ENCODE data around the gene NRP1.
A peak's percentile ranks its signal among the peaks of the same experiment; 100 is the strongest.

Gene NRP1

GRCh38 chr10:33133557-33133956 is 200.9 kb downstream of the NRP1 start:
- Histone ChIP-seq H3K79me2 (no peaks in the 10 kb centered on the region), H3K4me2 (ENCODE audit: low read length) (no peak overlapping the region), H3K9me3 (ENCODE audit: control insufficient read depth, low read length) (no peaks in the 10 kb centered on the region), H3K4me1 (no peaks in the 10 kb centered on the region), H3K27me3 (ENCODE audit: control insufficient read depth, insufficient read depth, low read length) (no peaks in the 10 kb centered on the region), H3K27ac (no peak overlapping the region), H3K36me3 (ENCODE audit: control insufficient read depth, insufficient read depth, low read length) (no peaks in the 10 kb centered on the region), H3K9ac (no peak overlapping the region), H2AFZ (no peak overlapping the region), H3K4me3 (ENCODE audit: low read depth, low read length) (no peak overlapping the region)
- TF ChIP-seq, protein P1, sequence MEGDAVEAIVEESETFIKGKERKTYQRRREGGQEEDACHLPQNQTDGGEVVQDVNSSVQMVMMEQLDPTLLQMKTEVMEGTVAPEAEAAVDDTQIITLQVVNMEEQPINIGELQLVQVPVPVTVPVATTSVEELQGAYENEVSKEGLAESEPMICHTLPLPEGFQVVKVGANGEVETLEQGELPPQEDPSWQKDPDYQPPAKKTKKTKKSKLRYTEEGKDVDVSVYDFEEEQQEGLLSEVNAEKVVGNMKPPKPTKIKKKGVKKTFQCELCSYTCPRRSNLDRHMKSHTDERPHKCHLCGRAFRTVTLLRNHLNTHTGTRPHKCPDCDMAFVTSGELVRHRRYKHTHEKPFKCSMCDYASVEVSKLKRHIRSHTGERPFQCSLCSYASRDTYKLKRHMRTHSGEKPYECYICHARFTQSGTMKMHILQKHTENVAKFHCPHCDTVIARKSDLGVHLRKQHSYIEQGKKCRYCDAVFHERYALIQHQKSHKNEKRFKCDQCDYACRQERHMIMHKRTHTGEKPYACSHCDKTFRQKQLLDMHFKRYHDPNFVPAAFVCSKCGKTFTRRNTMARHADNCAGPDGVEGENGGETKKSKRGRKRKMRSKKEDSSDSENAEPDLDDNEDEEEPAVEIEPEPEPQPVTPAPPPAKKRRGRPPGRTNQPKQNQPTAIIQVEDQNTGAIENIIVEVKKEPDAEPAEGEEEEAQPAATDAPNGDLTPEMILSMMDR (IDR thresholded peaks at IDR 0.05), result no peak

DNA sequence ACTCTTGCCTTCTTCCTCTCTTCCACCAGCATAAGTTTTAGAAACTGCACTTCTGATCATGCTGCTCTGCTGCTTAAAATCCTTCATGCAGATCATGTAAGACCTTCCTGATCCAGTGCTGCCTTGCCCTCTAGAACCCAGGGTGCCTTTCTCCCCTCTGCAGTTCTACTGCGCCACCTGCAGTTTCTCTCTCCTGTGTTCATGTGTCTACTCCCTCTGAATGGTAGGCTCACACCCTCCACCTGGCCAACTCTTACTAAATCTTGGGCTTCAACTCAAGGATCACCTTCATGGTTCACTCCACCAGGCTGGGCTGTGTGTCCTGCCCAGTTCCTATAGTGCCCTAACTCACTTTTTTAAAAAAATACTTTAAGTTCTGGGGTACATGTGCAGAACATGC is 201.8 kb downstream of the NRP1 start:
- no peak overlapping the region for H2AFZ ChIP-seq
- TF ChIP-seq, protein P1 (IDR thresholded peaks at IDR 0.05), result no peak

GRCh38 chr10:33129996-33130386 is 204.5 kb downstream of the NRP1 start:
- Histone ChIP-seq H3K36me3 (ENCODE audit: control insufficient read depth, insufficient read depth, low read length) (no peaks in the 10 kb centered on the region), H3K27ac (no peak overlapping the region)

More for the DNA sequence above, 201.8 kb downstream of the NRP1 start:
- Histone ChIP-seq H3K9me3 (ENCODE audit: control insufficient read depth, low read length) (no peaks in the 10 kb centered on the region), H3K27me3 (ENCODE audit: control insufficient read depth, insufficient read depth, low read length) (no peaks in the 10 kb centered on the region), H3K27ac (no peak overlapping the region), H3K4me2 (ENCODE audit: low read length) (no peak overlapping the region), H3K4me3 (ENCODE audit: low read depth, low read length) (no peak overlapping the region), H3K36me3 (ENCODE audit: control insufficient read depth, insufficient read depth, low read length) (no peaks in the 10 kb centered on the region), H3K79me2 (no peaks in the 10 kb centered on the region), H3K4me1 (no peaks in the 10 kb centered on the region), H3K9ac (no peak overlapping the region)

GRCh38 chr10:33129141-33129995 is 205.1 kb downstream of the NRP1 start:
- Histone ChIP-seq H3K36me3 (ENCODE audit: control insufficient read depth, insufficient read depth, low read length) (no peaks in the 10 kb centered on the region), H3K27ac (peak overlapping the region; percentile 29), H3K9me3 (ENCODE audit: control insufficient read depth, low read length) (no peaks in the 10 kb centered on the region), H3K4me3 (ENCODE audit: low read depth, low read length) (no peak overlapping the region), H3K9ac (no peak overlapping the region), H3K79me2 (no peaks in the 10 kb centered on the region), H3K4me2 (ENCODE audit: low read length) (no peak overlapping the region), H3K4me1 (no peaks in the 10 kb centered on the region), H2AFZ (no peak overlapping the region), H3K27me3 (ENCODE audit: control insufficient read depth, insufficient read depth, low read length) (no peaks in the 10 kb centered on the region)
- TF ChIP-seq, protein P1 (IDR thresholded peaks at IDR 0.05), result no peak

More at GRCh38 chr10:33129996-33130386, 204.5 kb downstream of the NRP1 start:
- H3K9me3 ChIP-seq (ENCODE audit: control insufficient read depth, low read length), result no peaks in the 10 kb centered on the region
- no peaks in the 10 kb centered on the region for H3K4me1 ChIP-seq
- H3K4me2 ChIP-seq (ENCODE audit: low read length), result no peak overlapping the region
- H3K27me3 ChIP-seq (ENCODE audit: control insufficient read depth, insufficient read depth, low read length), result no peaks in the 10 kb centered on the region
- TF ChIP-seq, protein P1 (IDR thresholded peaks at IDR 0.05), result no peak
- H3K79me2 ChIP-seq, result no peaks in the 10 kb centered on the region
- H3K4me3 ChIP-seq (ENCODE audit: low read depth, low read length), result no peak overlapping the region
- no peak overlapping the region for H2AFZ ChIP-seq
- H3K9ac ChIP-seq, result no peak overlapping the region

- Histone ChIP-seq H3K4me2 (ENCODE audit: low read length) (no peak overlapping the region), H3K79me2 (no peaks in the 10 kb centered on the region), H3K4me3 (ENCODE audit: low read depth, low read length) (no peak overlapping the region), H3K9ac (no peak overlapping the region), H3K36me3 (ENCODE audit: control insufficient read depth, insufficient read depth, low read length) (no peaks in the 10 kb centered on the region), H3K27ac (no peak overlapping the region), H3K27me3 (ENCODE audit: control insufficient read depth, insufficient read depth, low read length) (no peaks in the 10 kb centered on the region), H2AFZ (no peak overlapping the region), H3K4me1 (no peaks in the 10 kb centered on the region), H3K9me3 (ENCODE audit: control insufficient read depth, low read length) (no peaks in the 10 kb centered on the region)
- TF ChIP-seq, protein P1 (IDR thresholded peaks at IDR 0.05), result no peak
These were observed 206.8 kb downstream of the NRP1 start for GRCh38 chr10:33127622-33128021.

Data from parathyroid adenoma (tissue), 2 donors.